HepG2 (cell line): Measurements from ENCODE around the gene WDR7. TPM values are rescaled to one million over a fixed set of nuclear protein-coding genes. Genes with fewer than 3 reads are reported as not detected.

Experiments
- AHR ChIP-seq: IDR thresholded peaks from 2 replicates; pipeline ENCODE4 v1.6.1; 2018; ENCODE audit warnings: missing genetic modification reagents, missing compliant biosample characterization
- BORCS8-MEF2B ChIP-seq: sonication (generic); formaldehyde crosslinking; IDR thresholded peaks from 2 replicates; pipeline ENCODE4 v1.8.0; 2022; ENCODE audit warnings: mild to moderate bottlenecking, missing genetic modification reagents
- CREM ChIP-seq, 2 experiments: sonication (generic) in 1 of 2; formaldehyde crosslinking in 1 of 2; IDR thresholded peaks; 2 replicates each; pipeline versions ENCODE4 v1.4.0 to v1.6.1; 2016 to 2020; ENCODE audit warnings: antibody characterized with exemption in 1 of 2, mild to moderate bottlenecking in 1 of 2, missing genetic modification reagents in 1 of 2
- FOSL2 ChIP-seq: sonication (generic); formaldehyde crosslinking; IDR thresholded peaks from 2 replicates; pipeline ENCODE4 v1.4.0; 2020; ENCODE audit warnings: missing genetic modification reagents
- KAT7 ChIP-seq: IDR thresholded peaks from 2 replicates; pipeline ENCODE4 v1.6.1; 2018; ENCODE audit warnings: borderline replicate concordance, missing compliant biosample characterization
- KLF6 ChIP-seq: IDR thresholded peaks from 2 replicates; pipeline ENCODE4 v1.8.0; 2016; ENCODE audit warnings: missing biosample characterization, missing genetic modification reagents
- MEF2D ChIP-seq: sonication (generic); formaldehyde crosslinking; IDR thresholded peaks from 2 replicates; pipeline ENCODE4 v1.5.1; 2020; ENCODE audit warnings: mild to moderate bottlenecking, missing genetic modification reagents
- MYC ChIP-seq: sonication (generic); formaldehyde crosslinking; IDR thresholded peaks from 2 replicates; pipeline ENCODE4 v1.9.0; 2021; ENCODE audit warnings: missing genetic modification reagents, borderline replicate concordance
- POLR2AphosphoS5 ChIP-seq: IDR thresholded peaks from 2 replicates; pipeline ENCODE4 v1.6.1; 2012; ENCODE audit warnings: low read depth, low read length
- RFX3 ChIP-seq: IDR thresholded peaks from 2 replicates; pipeline ENCODE4 v1.6.1; 2016; ENCODE audit warnings: missing biosample characterization, missing genetic modification reagents
- RXRA ChIP-seq: sonication (generic); formaldehyde crosslinking; IDR thresholded peaks from 2 replicates; pipeline ENCODE4 v1.5.1; 2020; ENCODE audit warnings: missing genetic modification reagents
- SKI ChIP-seq: fragments of 450-650 bp; IDR thresholded peaks from one replicate; pipeline ENCODE4 v1.6.1; 2018; ENCODE audit warnings: mild to moderate bottlenecking; ENCODE audit not compliant: partially characterized antibody
- SMC3 ChIP-seq: IDR thresholded peaks from 2 replicates; pipeline ENCODE4 v1.6.1; 2011; ENCODE audit warnings: low read length, improper control_type of control experiment
- SOX13 ChIP-seq, 3 experiments: fragments of 450-650 bp in 1 of 3; sonication (generic) in 1 of 3; formaldehyde crosslinking in 1 of 3; IDR thresholded peaks in 2 of 3; conservative IDR thresholded peaks in 1 of 3; 2 replicates each; pipeline versions ENCODE4 v1.5.0 to v1.6.1; 2016 to 2020; ENCODE audit warnings: antibody characterized with exemption in 1 of 3, mild to moderate bottlenecking in 1 of 3, missing compliant biosample characterization in 1 of 3, missing genetic modification reagents in 1 of 3, moderate library complexity in 1 of 3
- SOX5 ChIP-seq: IDR thresholded peaks from 2 replicates; pipeline ENCODE4 v1.6.1; 2016; ENCODE audit warnings: borderline replicate concordance
- ZBTB38 ChIP-seq: sonication (generic); formaldehyde crosslinking; IDR thresholded peaks from 2 replicates; pipeline ENCODE4 v1.5.1; 2020; ENCODE audit warnings: mild to moderate bottlenecking, missing genetic modification reagents
- ZBTB42 ChIP-seq: sonication (generic); formaldehyde crosslinking; IDR thresholded peaks from 2 replicates; pipeline ENCODE4 v1.5.0; 2020; ENCODE audit warnings: mild to moderate bottlenecking, missing genetic modification reagents
- ZFP1 ChIP-seq: IDR thresholded peaks from 2 replicates; pipeline ENCODE4 v1.6.1; 2016
- ZFX ChIP-seq: sonication (generic); formaldehyde crosslinking; IDR thresholded peaks from 2 replicates; pipeline ENCODE4 v1.4.0; 2020; ENCODE audit warnings: mild to moderate bottlenecking, low read depth, missing genetic modification reagents, moderate library complexity
- ZNF143 ChIP-seq: sonication (generic); formaldehyde crosslinking; IDR thresholded peaks from 2 replicates; pipeline ENCODE4 v1.4.0; 2020; ENCODE audit warnings: missing genetic modification reagents
- ZNF331 ChIP-seq: sonication (generic); formaldehyde crosslinking; IDR thresholded peaks from 2 replicates; pipeline ENCODE4 v1.4.0; 2020; ENCODE audit warnings: missing genetic modification reagents
- ZNF350 ChIP-seq: sonication (generic); formaldehyde crosslinking; IDR thresholded peaks from 2 replicates; pipeline ENCODE4 v1.4.0; 2020; ENCODE audit warnings: mild to moderate bottlenecking, low read depth, missing genetic modification reagents, borderline replicate concordance
- ZNF556 ChIP-seq: sonication (generic); formaldehyde crosslinking; IDR thresholded peaks from 2 replicates; pipeline ENCODE4 v1.4.0; 2020; ENCODE audit warnings: mild to moderate bottlenecking, missing genetic modification reagents, borderline replicate concordance
- ZNF672 ChIP-seq: sonication (generic); formaldehyde crosslinking; IDR thresholded peaks from 2 replicates; pipeline ENCODE4 v1.8.1; 2022; ENCODE audit warnings: missing genetic modification reagents
- ZNF766 ChIP-seq: sonication (generic); formaldehyde crosslinking; IDR thresholded peaks from 2 replicates; pipeline ENCODE4 v1.5.0; 2020; ENCODE audit warnings: missing genetic modification reagents, borderline replicate concordance
- ZNF776 ChIP-seq: sonication (generic); formaldehyde crosslinking; IDR thresholded peaks from 2 replicates; pipeline ENCODE4 v1.4.0; 2020; ENCODE audit warnings: mild to moderate bottlenecking, missing genetic modification reagents
- ZNF839 ChIP-seq: sonication (generic); formaldehyde crosslinking; IDR thresholded peaks from 2 replicates; pipeline ENCODE4 v1.4.0; 2020; ENCODE audit warnings: missing genetic modification reagents, mild to moderate bottlenecking, borderline replicate concordance
- ZSCAN21 ChIP-seq: sonication (generic); formaldehyde crosslinking; IDR thresholded peaks from 2 replicates; pipeline ENCODE4 v1.8.0; 2022; ENCODE audit warnings: mild to moderate bottlenecking, missing genetic modification reagents, moderate library complexity, borderline replicate concordance
- ZSCAN22 ChIP-seq: sonication (generic); formaldehyde crosslinking; IDR thresholded peaks from 2 replicates; pipeline ENCODE4 v1.4.0; 2020; ENCODE audit warnings: mild to moderate bottlenecking, missing genetic modification reagents
- ZSCAN31 ChIP-seq: sonication (generic); formaldehyde crosslinking; IDR thresholded peaks from 2 replicates; pipeline ENCODE4 v1.5.0; 2020; ENCODE audit warnings: low read depth, mild to moderate bottlenecking, missing genetic modification reagents
- polyA plus RNA-seq, 8 experiments: library from polyadenylated mRNA; depleted of rRNA in 3 of 8; stranded (reverse) in 7 of 8; unstranded in 1 of 8; fragments of >200 nt; fragmentation: Illumina TruSeq in 4 of 8; extraction: Trizol in 4 of 8; gene quantifications; 2 replicates each; pipeline versions ENCODE4 v1.2.1 to v1.2.3, GENCODE V29; 2011 to 2016; ENCODE audit warnings: low read depth in 4 of 8, missing spikeins in 1 of 8, mixed read lengths in 1 of 8; ENCODE audit not compliant: insufficient read depth in 1 of 8
- total RNA-seq, 5 experiments: library from RNA; depleted of rRNA; stranded (reverse); fragments of >200 nt; fragmentation: Illumina TruSeq; extraction: Trizol; gene quantifications; 2 replicates each; pipeline ENCODE4 v1.2.3, GENCODE V29; 2016; ENCODE audit warnings: low read depth in 1 of 5

The WDR7 gene
- total and polyA plus RNA-seq, 2 of the 13 experiments (the other 11 are each of a cell fraction or from before 2014, with no cell fraction given), result 2.0 to 7.8 TPM

GRCh38 chr18:56638232-56639103 lies 12.7 kb upstream of the WDR7 start, which contains the start of gene TXNL1 (continued):
- TF ChIP-seq ZBTB38, result peak; percentile 47; the same call in 1 of the 2 replicates
- peak; percentile 48 for TF ChIP-seq RXRA (CRISPR knock-in tag)
- peak; percentile 53; the same call in 1 of the 2 replicates for TF ChIP-seq ZNF556 (CRISPR knock-in tag)
- 0 out of 2 replicates have a peak, but pooled peaks have one; percentile 47 for TF ChIP-seq ZNF776
- no peak; the same call in 1 of the 2 replicates for TF ChIP-seq MEF2D
- TF ChIP-seq FOSL2, result peak; percentile 70
- peak; percentile 87; the same call in 1 of the 2 replicates for TF ChIP-seq MYC
- TF ChIP-seq BORCS8-MEF2B (CRISPR knock-in tag), result peak; percentile 83
- TF ChIP-seq SOX13 (IDR thresholded peaks at IDR 0.05), result no peak
- TF ChIP-seq SOX13 (CRISPR knock-in tag; conservative IDR thresholded peaks at IDR 0.05 in 1 of 2, IDR thresholded peaks at IDR 0.05 in 1 of 2), result peak in 1 of 2 experiments; percentile 48; a peak in 2 of 4 replicates
- peak; percentile 65; the same call in 1 of the 2 replicates for TF ChIP-seq ZNF331 (CRISPR knock-in tag)
- 0 out of 2 replicates have a peak, but pooled peaks have one; percentile 49 for TF ChIP-seq KLF6 (CRISPR knock-in tag)
- peak; percentile 72; the same call in 1 of the 2 replicates for TF ChIP-seq ZNF350 (CRISPR knock-in tag)
- no peak for TF ChIP-seq SMC3
- TF ChIP-seq ZSCAN22, result no peak
- TF ChIP-seq ZNF766 (CRISPR knock-in tag), result no peak
- TF ChIP-seq SKI, result peak; percentile 43
- no peak for TF ChIP-seq ZSCAN21 (CRISPR knock-in tag)
- peak; percentile 62; the same call in 1 of the 2 replicates for TF ChIP-seq ZSCAN31 (CRISPR knock-in tag)
- peak; percentile 56; the same call in 1 of the 2 replicates for TF ChIP-seq ZBTB42 (CRISPR knock-in tag)
- peak; percentile 93 for TF ChIP-seq CREM (IDR thresholded peaks at IDR 0.05)
- no peak for TF ChIP-seq CREM (CRISPR knock-in tag; IDR thresholded peaks at IDR 0.05)
- TF ChIP-seq POLR2AphosphoS5, result peak; percentile 86
- peak; percentile 94 for TF ChIP-seq ZNF143 (CRISPR knock-in tag)
- 0 out of 2 replicates have a peak, but pooled peaks have one; percentile 37 for TF ChIP-seq KAT7 (CRISPR knock-in tag)
- TF ChIP-seq RFX3 (CRISPR knock-in tag), result 0 out of 2 replicates have a peak, but pooled peaks have one; percentile 23
- TF ChIP-seq ZNF672 (CRISPR knock-in tag), result no peak
- no peak for TF ChIP-seq ZFP1 (CRISPR knock-in tag)
- peak; percentile 17; the same call in 1 of the 2 replicates for TF ChIP-seq AHR (CRISPR knock-in tag)
- 0 out of 2 replicates have a peak, but pooled peaks have one; percentile 74 for TF ChIP-seq ZNF839 (CRISPR knock-in tag)
- peak; percentile 92 for TF ChIP-seq ZFX (CRISPR knock-in tag)
- peak; percentile 23; the same call in 1 of the 2 replicates for TF ChIP-seq SOX5 (CRISPR knock-in tag)
